Tibial nerve (tissue), 3 donors: ENCODE data around the gene ARMC12.
"Not testable (repeated sequence)": the region's sequence is repeated elsewhere in the genome, so short reads cannot be mapped to it uniquely, and the experiment has no call there.

Experiments used
- POLR2A ChIP-seq, 2 donors: fragments of 450-650 bp; IDR thresholded peaks; one replicate each; pipeline ENCODE4 v1.6.1; 2017; ENCODE audit warnings: antibody characterized with exemption in 2 of 2, mild to moderate bottlenecking in 2 of 2, moderate library complexity in 2 of 2
- TF ChIP-seq, protein P1 (sequence below), 5 experiments: fragments of 200-600 bp in 3 of 5; fragments of 450-650 bp in 2 of 5; sonication (generic) in 3 of 5; IDR thresholded peaks; one replicate each; pipeline ENCODE4 v1.5.1; 2016 to 2019; ENCODE audit warnings: antibody characterized with exemption in 5 of 5, mild to moderate bottlenecking in 3 of 5, moderate library complexity in 2 of 5

DNA sequence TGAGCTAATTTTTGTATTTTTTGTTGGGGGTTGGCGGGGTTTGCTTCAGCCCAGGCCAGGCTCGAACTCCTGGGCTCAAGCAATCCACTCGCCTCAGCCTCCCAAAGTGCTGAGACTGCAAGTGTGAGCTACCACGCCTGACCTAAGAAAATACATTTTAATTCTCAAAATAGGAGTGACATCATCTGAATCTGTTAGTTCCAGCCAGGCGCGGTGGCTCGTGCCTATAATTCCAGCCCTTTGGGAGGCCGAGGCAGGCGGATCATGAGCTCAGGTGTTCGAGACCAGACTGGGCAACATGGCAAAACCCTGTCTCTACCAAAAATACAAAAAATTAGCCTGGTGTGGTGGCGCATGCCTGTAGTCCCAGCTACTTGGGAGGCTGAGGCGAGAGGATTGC is 2.5 kb upstream of the ARMC12 start:
- TF ChIP-seq, protein P1, sequence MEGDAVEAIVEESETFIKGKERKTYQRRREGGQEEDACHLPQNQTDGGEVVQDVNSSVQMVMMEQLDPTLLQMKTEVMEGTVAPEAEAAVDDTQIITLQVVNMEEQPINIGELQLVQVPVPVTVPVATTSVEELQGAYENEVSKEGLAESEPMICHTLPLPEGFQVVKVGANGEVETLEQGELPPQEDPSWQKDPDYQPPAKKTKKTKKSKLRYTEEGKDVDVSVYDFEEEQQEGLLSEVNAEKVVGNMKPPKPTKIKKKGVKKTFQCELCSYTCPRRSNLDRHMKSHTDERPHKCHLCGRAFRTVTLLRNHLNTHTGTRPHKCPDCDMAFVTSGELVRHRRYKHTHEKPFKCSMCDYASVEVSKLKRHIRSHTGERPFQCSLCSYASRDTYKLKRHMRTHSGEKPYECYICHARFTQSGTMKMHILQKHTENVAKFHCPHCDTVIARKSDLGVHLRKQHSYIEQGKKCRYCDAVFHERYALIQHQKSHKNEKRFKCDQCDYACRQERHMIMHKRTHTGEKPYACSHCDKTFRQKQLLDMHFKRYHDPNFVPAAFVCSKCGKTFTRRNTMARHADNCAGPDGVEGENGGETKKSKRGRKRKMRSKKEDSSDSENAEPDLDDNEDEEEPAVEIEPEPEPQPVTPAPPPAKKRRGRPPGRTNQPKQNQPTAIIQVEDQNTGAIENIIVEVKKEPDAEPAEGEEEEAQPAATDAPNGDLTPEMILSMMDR (IDR thresholded peaks at IDR 0.05), result not testable (repeated sequence)
- TF ChIP-seq POLR2A (IDR thresholded peaks at IDR 0.05), result not testable (repeated sequence)
